Fibroblast of pulmonary artery (primary cell): Measurements from ENCODE around the gene DCTD.

Source experiments
- DNase-seq: peaks from one replicate; pipeline ENCODE4 v3.0.0-alpha.2; 2010; ENCODE audit warnings: low read depth
- H3K4me3 ChIP-seq: replicated peaks from 2 replicates; pipeline ENCODE4 v1.5.1; 2011; ENCODE audit warnings: low read depth, mild to moderate bottlenecking, control low read depth, low read length, moderate library complexity
- TF ChIP-seq, protein P1 (sequence below): IDR thresholded peaks from 2 replicates; pipeline ENCODE4 v1.5.1; 2011; ENCODE audit warnings: mild to moderate bottlenecking, control low read depth, low read length, inconsistent platforms; ENCODE audit errors: missing control alignments

Gene DCTD

DNA sequence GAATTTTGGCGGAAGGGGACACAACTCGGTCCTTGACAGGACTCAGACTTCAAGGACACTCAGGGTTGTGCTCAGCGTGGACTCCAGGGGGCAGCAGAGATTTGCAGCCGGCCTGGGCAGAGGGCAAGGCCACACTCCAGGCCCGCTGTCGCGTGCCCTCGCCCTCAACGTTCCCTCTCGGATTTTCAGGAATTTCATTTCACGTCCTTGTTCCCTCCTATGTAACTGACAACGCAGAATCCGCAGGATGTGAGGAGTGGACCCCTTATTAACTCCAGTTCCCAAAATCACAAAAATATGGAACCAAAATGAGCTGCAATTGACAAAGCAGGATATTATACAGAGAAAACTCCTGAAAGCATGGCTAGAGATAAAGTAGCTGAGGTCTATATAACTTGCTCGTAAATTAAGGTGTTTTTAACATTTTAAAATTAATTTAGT is 21.0 kb upstream of the DCTD start:
- H3K4me3 ChIP-seq, result no peak overlapping the region
- TF ChIP-seq, protein P1, sequence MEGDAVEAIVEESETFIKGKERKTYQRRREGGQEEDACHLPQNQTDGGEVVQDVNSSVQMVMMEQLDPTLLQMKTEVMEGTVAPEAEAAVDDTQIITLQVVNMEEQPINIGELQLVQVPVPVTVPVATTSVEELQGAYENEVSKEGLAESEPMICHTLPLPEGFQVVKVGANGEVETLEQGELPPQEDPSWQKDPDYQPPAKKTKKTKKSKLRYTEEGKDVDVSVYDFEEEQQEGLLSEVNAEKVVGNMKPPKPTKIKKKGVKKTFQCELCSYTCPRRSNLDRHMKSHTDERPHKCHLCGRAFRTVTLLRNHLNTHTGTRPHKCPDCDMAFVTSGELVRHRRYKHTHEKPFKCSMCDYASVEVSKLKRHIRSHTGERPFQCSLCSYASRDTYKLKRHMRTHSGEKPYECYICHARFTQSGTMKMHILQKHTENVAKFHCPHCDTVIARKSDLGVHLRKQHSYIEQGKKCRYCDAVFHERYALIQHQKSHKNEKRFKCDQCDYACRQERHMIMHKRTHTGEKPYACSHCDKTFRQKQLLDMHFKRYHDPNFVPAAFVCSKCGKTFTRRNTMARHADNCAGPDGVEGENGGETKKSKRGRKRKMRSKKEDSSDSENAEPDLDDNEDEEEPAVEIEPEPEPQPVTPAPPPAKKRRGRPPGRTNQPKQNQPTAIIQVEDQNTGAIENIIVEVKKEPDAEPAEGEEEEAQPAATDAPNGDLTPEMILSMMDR, result peak; percentile 99
- peak; percentile 74 for DNase-seq

DNA sequence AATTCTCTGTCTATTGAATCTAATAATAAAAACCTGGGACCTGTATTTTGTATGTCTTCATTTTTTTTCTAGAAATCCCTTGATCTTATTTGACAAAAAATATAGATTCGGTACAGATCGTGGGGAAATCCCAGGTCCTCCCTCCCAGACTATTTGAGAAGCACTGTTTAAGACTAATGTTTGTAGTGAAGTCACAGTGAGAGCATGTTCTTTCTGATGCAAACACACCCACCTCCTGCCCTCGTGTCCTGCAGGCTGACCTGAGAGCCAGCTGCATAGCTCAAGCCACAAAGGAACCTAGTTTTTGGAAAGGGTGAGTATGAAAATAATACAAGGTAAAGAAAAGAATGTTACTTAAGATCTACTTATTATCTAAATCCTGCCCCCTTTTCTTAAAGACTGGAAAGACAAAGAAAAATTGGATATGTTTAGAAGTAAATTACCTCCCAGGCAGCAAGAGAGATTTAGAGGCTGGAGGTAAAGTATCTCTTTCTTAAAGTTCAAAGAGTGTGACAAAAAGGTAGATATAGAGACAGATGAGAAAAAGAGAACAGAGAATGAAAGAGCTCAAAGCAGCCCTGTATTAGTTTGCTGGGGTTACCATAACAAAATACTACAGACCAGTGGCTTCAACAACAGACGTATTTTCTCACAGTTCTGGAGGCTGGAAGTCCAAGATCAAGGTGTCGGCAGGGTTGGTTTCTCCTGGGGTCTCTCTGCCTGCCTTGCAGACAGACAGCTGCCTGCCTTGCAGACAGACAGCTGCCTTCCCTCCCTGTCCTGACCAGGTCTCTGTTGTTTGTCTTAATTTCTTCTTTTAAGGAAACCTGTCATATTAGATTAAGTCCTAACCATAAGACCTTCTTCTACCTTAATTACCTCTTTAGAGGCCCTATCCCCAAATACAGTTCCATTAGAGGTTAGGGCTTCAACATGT is 20.4 kb upstream of the DCTD start:
- TF ChIP-seq, protein P1, result no peak
- DNase-seq, result no peak
- H3K4me3 ChIP-seq, result no peak overlapping the region

DNA sequence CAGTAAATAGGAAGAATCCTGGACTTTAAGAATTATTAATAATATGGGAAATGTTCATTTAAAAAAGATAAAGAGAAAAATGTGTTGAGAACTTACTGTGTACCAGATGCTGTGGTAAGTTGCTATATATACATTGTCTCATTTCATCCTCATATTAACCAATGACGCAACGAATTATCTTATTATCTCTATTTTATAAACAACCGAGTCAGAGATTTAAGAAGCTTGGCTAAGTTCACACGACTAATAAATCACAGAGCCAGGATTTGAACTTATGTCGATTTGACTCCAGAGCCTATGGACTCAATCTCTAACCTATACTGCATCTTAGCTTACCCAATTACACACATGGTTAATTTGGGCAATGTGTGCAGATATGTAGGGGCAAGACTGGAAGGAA is 15.5 kb upstream of the DCTD start:
- no peak overlapping the region for H3K4me3 ChIP-seq
- no peak for DNase-seq
- TF ChIP-seq, protein P1, result no peak

DNA sequence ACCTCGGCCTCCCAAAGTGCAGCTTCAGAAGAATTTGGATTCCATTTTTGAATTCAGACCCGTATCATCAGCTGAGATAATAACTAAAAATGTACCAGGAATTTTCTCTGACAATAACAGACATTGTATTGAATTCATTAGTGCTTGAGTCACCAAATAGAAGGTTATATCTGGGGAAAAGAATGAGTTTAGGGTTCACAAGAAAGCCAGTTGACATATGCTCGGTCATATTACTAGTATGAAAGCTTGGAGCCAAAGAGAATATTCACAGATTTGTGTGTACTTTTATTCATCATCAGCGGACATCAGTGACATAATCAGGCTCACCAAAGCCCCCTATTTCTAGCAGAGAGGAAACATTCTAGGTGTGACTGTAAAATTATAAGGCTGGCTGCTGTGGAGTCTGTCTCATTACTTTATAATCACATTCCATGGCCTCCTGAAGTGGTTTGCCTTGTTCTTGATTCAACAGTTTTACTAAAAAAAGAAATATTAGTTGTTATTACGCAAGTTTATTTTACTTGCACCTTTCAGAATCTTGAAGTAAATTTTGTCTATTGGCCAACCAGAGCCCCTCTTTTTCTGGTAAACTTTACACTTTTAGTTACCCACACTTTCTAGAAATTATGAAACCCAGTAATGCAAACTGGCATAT is 14.6 kb upstream of the DCTD start:
- DNase-seq, result no peak
- TF ChIP-seq, protein P1, result no peak
- H3K4me3 ChIP-seq, result no peak overlapping the region

DNA sequence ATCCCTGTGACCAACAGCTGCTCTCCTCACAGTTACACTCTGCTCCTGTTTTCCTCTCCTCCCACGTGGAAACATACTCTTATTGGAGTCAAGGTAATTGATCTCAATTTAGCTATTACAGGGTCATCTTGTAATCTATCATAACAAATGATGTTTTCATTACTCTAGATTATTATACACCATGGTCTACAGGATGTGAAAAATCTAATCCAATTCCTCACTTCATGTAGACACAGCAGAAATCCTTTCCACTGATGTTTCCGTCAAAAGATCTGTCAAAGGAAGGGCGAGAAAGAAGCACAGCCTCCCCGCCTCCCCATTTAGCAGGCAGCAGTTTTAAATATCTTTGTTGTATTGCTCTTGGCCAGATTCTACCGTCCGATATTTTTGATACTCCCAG is 13.7 kb upstream of the DCTD start:
- H3K4me3 ChIP-seq, result no peak overlapping the region
- TF ChIP-seq, protein P1, result no peak
- no peak for DNase-seq

DNA sequence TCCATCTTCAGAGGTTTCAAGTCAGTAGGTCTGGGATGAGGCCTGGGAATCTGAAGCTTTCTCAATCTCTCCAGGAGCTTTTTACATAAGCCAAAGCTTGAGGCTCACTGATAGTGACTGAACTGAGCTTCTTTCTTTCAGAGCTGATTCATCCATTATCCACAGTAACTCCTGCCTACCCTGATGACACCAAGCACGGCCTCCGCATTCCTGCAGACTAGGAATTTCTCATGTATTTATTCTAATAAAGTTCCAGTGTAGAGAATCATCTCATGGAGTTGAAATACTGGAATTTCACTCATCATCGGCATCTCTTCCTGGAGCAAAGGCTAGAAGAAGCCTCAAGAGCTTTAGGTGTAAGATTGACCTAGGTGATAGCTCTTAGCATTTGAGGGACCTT is 12.1 kb upstream of the DCTD start:
- TF ChIP-seq, protein P1, result no peak
- H3K4me3 ChIP-seq, result no peak overlapping the region
- peak; percentile 86 for DNase-seq
